ENCODE measurements around the gene TLR5.
A peak's percentile ranks its signal among the peaks of the same experiment; 100 is the strongest.

TLR5 gene

DNA sequence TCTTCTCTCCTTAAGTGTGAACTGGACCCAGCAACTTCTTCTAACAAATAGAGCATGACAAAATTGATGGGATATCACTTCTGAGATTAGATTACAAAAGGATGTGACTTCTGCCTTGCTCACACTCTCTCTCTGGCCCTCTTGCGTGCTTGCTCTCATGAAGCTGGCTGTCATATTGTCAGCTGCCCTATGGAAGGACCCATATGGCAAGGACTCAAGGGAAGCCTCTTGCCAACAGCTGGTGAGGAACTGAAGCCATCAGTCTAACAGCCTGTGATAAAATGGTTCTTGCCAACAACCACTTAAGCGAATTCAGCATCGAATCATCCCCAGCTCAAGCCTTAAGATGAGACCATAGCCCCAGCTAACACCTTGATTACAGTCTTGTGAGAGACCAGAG lies 4.8 kb upstream of the TLR5 start:
- DNase-seq, result no peak

- DNase-seq, result no peak
Measured at GRCh38 chr1:223147409-223147808, 4.4 kb upstream of the TLR5 start.

DNA sequence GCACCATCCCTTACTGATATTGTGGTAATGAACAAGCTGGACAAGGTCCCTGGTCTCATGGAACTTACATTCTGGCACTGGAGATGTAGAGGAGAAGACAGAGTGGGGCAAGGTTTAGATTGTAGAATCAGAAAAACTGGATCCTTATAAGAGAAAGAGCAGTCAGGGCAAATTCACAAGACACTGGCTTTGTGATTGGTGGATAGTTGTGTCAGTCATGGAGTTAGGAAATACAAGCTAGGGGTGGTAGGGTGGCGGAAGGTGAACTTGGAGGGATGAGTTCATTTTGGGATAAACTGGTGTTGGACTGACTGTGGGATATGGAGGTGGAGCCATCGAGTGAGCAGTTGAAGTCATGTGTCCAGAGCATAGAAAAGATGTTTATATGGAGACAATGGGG lies 3.7 kb upstream of the TLR5 start:
- no peak for DNase-seq

- DNase-seq, result no peak
Measured at GRCh38 chr1:223144914-223145313, 1.9 kb upstream of the TLR5 start.

- no peak for DNase-seq
Measured at GRCh38 chr1:223144431-223144830, 1.4 kb upstream of the TLR5 start.

DNA sequence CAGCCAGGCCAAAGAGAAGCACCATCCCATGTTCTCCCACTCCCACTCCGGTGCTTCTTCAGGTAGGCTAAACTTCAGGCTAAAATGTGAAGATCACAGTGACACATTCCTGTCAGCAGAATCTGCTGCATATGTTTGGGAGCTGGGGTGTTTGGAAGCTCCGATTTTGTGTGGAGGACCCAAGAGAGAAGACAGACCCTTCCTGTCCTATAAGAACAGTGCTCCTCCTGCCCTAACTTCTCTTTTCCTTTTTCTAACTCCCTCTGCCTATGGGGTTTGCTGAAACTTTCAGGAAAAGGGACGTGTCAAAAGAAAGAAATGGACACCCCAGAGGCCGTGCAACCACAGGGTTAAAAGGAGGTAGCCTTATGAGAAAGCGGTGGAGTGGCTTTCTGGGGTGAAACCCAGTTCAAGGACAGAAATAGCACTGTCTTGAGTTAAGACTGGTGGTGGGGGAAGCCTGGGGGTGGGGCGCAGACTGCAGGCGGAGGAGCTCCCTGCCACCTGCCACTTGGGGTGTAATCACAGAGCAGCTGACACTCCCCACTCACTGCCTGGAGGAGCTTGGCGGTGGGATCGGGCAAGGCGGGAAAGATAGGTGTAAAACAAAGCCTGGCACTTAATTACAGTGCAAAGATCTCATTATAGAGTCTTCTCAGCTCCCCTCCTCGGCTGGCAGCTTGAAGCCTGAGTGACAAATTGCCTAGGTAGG lies 645 bp upstream of the TLR5 start:
- DNase-seq, result peak; percentile 44

GRCh38 chr1:223142269-223142668 lies 779 bp downstream of the TLR5 start:
- DNase-seq, result no peak

DNA sequence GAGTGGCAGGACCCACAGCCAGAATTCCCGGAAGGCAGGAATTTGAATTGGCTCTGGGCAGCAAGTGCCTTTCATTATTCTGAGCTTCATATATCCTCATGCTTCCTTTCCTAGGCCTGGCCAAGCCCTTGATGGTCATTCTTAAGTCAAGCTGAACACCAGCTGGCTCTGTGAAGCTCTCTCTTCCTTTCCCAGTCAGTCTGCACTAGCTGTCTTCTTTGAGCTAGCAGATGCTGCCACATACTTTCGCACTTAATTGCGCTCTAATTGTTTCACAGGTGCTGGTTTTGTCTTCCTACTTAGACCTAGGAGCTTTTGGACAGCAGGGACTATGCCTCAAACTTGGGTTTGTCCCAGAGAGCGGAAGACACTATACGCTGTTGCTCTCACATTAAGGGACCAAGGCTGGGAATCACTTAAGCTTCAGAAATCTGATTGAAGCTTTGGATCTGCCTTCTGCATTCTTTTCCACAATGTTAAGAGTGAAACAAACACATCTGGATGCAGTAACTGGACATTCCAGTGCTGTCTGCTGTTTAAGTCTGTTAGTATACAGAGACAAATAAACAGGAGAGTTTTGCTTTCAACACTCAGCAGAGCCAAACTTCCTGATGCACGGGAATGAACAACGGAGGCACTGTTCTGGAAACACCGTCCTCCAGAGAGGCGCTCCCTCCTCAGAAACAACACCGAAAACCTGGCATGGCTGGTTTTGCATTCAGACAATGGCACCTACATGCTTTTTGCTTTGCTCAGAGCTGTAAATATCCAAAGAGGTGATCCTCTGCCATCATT lies 2.2 kb downstream of the TLR5 start:
- DNase-seq, result no peak

DNA sequence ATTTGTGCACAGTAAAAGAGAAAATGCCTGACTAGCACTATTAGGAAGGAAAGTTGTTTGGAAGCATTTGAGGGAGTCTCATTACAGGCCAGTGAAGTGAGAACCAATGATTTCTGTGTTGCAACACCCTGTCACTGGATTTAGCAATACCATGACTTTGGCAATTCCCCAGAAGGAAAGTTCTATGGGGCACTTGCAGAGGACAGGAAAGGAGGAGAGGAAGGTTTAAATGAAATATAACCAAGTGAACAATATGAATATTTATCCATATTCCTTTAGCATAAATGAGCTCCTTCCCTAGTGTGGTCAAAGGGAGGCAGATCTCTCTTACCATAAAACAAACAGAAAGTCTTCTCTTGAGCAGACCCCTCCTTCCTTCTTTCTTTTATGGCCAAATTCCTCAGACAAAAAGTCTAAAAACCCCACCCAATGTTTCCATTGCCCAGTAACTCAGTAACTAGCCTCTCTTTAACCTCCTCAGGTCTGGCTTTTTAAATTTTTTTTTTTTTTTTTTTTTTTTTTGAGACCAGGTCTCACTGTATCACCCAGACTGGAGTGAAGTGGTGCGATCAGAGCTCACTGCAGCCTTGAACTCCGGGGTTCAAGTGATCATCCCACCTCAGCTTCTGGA lies 5.5 kb downstream of the TLR5 start:
- DNase-seq, result no peak

- no peak for DNase-seq
Measured at GRCh38 chr1:223136086-223136485, 7.0 kb downstream of the TLR5 start.

DNA sequence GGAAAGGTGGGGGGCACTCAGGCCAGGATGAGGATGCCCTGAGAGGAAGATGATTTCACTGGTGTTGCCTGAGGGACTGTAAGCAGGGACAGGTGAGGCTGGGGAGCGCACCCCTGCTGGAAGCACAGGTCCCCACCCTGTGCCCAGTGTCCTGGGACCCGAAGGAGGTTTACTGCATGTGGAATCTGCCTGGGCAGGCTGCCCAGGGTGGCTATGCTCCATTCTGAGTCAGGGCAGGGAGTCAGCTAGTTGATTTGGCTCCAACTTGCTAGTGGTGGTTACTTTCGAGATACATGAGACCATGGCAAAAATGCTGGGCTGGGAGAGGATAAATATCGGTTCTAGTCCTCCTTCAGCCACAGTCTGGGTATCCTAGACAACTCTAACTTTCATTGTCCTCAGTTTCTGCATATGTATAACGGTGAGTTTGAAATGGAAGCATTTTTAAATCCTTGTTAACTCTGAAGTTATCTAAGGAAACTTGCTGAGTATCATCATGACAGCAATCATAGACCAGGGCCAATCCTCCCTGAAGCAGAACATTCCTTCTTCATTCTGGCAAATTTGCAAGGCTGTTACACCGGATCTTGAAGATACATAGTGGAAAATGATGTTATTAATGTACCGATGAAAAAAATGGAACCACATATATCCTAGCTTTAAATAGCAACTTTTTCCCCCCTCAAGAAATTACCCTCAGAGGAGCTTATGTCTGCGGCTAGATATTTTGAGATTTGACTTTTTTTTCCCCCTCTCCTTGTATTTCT lies 7.7 kb downstream of the TLR5 start:
- DNase-seq, result no peak

GRCh38 chr1:223133824-223134435 lies 9.1 kb downstream of the TLR5 start:
- DNase-seq, result peak; percentile 85

DNA sequence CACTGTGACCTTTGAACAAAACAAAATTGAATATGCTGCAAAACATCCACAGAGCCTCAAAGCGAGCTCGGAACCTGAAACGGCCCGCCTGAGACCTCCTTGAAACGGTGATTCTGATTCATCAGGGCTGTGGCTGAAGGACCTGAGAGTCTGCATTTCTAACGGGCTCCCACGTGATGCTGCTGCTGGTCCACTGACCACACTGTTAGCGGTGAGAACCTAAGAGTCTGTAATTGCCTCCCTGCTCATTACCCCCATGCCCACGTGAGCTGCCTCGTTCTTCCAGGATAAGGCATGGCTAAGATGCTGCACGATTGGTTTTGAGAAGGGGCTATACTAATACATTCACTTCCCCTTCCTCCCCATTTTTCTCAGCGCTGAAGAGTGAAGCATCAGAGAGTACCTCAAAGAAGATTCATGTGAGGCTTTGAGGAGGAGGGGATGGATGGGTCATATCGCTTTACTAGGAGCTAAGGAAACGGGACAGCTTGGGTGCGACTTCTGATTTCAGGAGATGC lies 9.7 kb downstream of the TLR5 start:
- no peak for DNase-seq

DNA sequence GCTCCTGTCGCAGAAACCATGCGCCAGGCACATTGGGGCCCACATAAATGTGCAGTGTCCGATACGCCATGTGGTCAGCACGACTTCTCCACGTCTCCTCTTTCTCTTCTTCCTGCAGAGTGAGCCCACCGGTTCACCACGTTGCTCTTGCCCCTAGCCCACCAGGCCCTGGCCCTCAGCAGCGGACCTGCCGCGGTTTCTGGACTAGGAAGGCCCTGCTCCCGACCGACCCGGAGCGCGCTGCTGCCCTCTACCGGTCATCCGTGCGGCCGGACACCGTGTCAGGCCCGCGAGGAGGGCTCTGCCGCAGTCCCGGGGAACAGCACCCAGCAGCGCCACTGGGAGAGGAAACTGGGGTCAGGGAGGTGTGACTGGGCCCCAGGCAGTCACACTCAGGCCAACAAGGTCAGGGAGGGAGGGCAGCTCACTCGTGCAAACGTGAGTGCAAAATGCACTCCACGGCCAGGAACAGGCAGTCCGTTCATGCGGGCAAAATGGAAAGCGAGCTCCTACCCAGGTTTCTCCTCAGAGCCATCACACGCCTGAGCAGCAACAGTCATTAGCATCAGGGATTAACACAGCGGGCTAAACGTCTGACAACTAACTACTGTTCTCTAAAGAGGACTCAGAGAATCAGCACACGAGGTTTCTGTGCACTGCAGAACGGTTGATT lies 13.7 kb downstream of the TLR5 start:
- peak; percentile 79 for DNase-seq

DNA sequence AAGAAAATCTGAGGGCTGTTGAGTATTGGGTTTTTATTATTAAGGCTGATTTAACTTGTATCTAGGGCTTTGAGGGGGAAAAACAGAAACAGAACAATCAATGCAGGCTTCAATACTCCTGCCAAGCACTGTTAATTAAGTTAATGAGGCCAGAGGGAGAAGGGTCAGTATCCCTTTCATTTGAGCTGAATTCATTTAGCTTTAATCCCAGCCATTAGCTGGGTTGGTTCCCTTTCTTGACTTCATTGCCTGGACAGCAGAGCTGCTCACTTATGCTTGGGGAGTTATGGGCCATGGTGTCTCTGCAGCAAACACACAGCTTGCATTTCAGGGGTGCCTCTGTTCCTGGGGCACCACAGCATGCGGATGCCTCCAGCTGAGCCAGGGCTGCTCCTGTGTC lies 16.3 kb downstream of the TLR5 start:
- no peak for DNase-seq

GRCh38 chr1:223125766-223126165 lies 17.3 kb downstream of the TLR5 start:
- no peak for DNase-seq

GRCh38 chr1:223123011-223123610 lies 19.9 kb downstream of the TLR5 start:
- DNase-seq, result no peak

DNA sequence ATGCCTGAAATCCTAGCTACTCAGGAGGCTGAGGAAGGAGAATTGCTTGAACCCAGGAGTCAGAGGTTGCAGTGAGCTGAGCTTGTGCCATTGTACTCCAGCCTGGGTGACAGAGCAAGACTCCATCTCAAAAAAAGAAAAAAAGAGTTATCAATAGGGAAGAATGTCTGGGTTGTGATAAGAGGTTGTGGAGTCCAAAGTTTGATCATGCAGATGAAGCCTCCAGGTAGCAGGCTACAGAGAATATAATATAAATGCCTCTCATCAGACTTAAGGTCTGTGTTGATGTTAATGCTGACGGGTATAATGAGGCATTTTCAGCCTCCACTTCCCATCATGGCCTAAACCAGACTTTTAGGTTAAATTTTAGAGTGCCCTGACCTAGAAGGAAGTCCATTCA lies 24.6 kb downstream of the TLR5 start:
- DNase-seq, result no peak

DNA sequence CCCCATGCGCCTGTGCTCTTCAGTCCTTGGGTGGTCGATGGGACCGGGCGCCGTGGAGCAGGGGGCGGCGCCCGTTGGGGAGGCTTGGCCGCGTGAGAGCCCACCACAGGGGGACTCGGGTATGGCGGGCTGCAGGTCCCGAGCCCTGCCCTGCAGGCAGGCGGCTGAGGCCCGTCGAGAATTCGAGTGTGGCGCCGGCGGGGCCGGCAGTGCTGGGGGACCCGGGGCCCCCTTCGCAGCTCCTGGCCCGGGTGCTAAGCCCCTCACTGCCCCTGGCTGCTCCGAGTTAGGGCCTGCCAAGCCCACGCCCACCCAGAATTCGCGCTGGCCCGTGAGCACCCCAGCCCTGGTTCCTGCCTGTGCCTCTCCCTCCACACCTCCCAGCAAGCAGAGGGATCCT lies 26.1 kb downstream of the TLR5 start:
- no peak for DNase-seq

DNA sequence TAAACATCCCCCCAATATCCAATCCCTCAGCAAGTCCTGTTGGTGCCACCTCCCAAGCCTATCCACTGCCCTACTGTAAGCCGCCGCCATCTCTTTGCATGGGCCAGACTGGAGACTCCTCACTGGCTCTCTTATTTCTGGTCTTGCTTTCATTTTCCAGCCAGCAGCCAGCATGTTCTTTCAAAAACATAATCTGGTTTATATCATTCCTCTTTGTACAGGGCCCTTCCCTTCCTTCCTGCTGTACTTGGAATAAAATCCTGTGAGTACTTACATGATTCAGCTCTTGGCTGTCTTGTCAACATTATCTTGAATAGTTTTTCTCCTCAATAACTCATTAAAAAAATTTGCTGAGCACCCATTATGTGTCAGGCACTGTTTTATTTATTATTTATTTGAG lies 28.2 kb downstream of the TLR5 start:
- no peak for DNase-seq

GRCh38 chr1:223110952-223111351 lies 32.1 kb downstream of the TLR5 start:
- DNase-seq, result no peak

- DNase-seq, result peak; percentile 18
Measured at GRCh38 chr1:223109581-223110026, 33.4 kb downstream of the TLR5 start.
